ENCODE data around the gene MRPL12. TPM values are rescaled to one million over a fixed set of nuclear protein-coding genes. Genes with fewer than 3 reads are reported as not detected.
A peak's percentile ranks its signal among the peaks of the same experiment; 100 is the strongest.

MRPL12 gene
- total RNA-seq, 1 donor from 2014 or later: 157 TPM

GRCh38 chr17:81727324-81728031, 24.3 kb downstream of the MRPL12 start:
- H3K9me3 ChIP-seq (replicated peaks): no peaks in the 10 kb centered on the region
- H3K27me3 ChIP-seq (ENCODE audit: low read depth): peaks cover 36% of the 10 kb centered on the region
- no peak for DNase-seq
- TF ChIP-seq CTCF (IDR thresholded peaks at IDR 0.05; ENCODE audit: borderline replicate concordance): no peak
- intact Hi-C loops (cut with micrococcal nuclease): no loop called here
- H3K27ac ChIP-seq (replicated peaks): no peak overlapping the region
- H3K4me1 ChIP-seq: peaks cover 22% of the 10 kb centered on the region
- no peaks in the 10 kb centered on the region for H3K36me3 ChIP-seq
- H3K4me3 ChIP-seq: no peak overlapping the region

- intact Hi-C loops (cut with micrococcal nuclease): no loop called here
- H3K27ac ChIP-seq (replicated peaks): no peak overlapping the region
- peak; percentile 83 for DNase-seq
- H3K9me3 ChIP-seq (replicated peaks): no peaks in the 10 kb centered on the region
- no peak overlapping the region for H3K4me3 ChIP-seq
- peaks cover 58% of the 10 kb centered on the region for H3K27me3 ChIP-seq (ENCODE audit: low read depth)
- TF ChIP-seq CTCF (IDR thresholded peaks at IDR 0.05; ENCODE audit: borderline replicate concordance): peak; percentile 95
- no peaks in the 10 kb centered on the region for H3K36me3 ChIP-seq
- peaks cover 25% of the 10 kb centered on the region for H3K4me1 ChIP-seq
Observed at GRCh38 chr17:81733507-81734404, 30.6 kb downstream of the MRPL12 start.

GRCh38 chr17:81734405-81735263, 31.5 kb downstream of the MRPL12 start:
- H3K4me3 ChIP-seq: no peak overlapping the region
- peaks cover 49% of the 10 kb centered on the region for H3K27me3 ChIP-seq (ENCODE audit: low read depth)
- no peak for DNase-seq
- peaks cover 25% of the 10 kb centered on the region for H3K4me1 ChIP-seq
- no peak for TF ChIP-seq CTCF (IDR thresholded peaks at IDR 0.05; ENCODE audit: borderline replicate concordance)
- no peaks in the 10 kb centered on the region for H3K36me3 ChIP-seq
- no peaks in the 10 kb centered on the region for H3K9me3 ChIP-seq (replicated peaks)
- intact Hi-C loops (cut with micrococcal nuclease): no loop called here
- H3K27ac ChIP-seq (replicated peaks): no peak overlapping the region

GRCh38 chr17:81735264-81736102, 32.3 kb downstream of the MRPL12 start:
- no peak overlapping the region for H3K27ac ChIP-seq (replicated peaks)
- no peak for DNase-seq
- peaks cover 23% of the 10 kb centered on the region for H3K4me1 ChIP-seq
- intact Hi-C loops (cut with micrococcal nuclease): no loop called here
- H3K36me3 ChIP-seq: no peaks in the 10 kb centered on the region
- TF ChIP-seq CTCF (IDR thresholded peaks at IDR 0.05; ENCODE audit: borderline replicate concordance): no peak
- peak overlapping the region; percentile 31 for H3K4me3 ChIP-seq
- no peaks in the 10 kb centered on the region for H3K9me3 ChIP-seq (replicated peaks)
- H3K27me3 ChIP-seq (ENCODE audit: low read depth): peaks cover 44% of the 10 kb centered on the region
